GM18907 (cell line): Measurements from ENCODE around the gene SLC10A3.

ENCODE experiments used
- ATAC-seq: cut with Tn5 transposase; IDR thresholded peaks from one replicate; pipeline ENCODE4 v1.9.1; 2021; ENCODE audit warnings: mild to moderate bottlenecking, moderate library complexity; ENCODE audit not compliant: unreplicated experiment

The SLC10A3 gene

DNA sequence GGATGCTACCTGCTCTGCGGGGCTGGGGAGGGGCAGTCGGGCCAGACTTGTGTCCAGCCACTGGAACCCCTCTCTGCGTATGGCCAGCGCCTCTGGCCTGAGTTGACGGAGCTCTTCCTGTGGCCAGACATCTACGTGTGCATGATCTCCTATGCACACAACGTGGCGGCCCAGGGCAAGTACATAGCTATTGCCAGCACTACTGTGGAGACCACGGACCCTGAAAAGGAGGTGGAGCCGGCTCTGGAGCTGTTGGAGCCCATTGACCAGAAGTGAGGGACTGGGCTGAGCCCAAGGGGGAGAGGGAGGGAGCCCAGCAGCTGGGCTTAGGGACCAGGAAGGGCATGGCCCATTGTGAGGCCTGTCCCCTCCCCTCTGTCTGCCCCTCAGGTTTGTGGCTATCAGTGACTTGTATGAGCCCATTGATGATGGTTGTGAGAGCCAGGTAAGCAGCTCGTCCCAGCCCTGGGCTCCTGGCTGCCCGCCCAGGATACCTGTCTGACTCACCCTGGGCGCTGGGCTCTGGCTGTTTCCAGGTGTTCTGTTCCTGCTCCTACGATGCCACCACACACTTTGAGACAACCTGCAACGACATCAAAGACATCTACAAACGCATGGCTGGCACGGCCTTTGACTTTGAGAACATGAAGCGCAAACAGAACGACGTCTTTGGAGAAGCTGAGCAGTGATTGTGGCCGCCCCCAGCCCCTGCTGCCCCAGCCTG is 48.3 kb downstream of the SLC10A3 start:
- ATAC-seq: no peak

DNA sequence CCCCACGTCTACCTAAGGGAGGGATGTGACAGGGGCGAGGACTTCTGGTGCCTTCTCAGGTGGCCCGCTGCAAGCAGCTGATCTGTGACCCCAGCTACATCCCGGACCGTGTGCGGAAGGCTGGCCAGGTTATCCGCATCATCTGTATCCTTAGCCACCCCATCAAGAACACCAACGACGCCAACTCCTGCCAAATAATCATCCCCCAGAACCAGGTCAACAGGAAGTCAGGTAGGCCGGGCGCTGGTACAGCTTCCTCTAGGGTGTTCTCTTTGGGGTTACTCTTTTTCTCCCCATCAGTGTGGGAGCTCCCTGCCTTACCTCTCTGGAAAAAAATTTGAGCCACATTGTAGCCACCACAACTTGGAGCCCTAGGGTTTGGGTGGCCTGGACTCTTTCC is 48.9 kb downstream of the SLC10A3 start:
- no peak for ATAC-seq

DNA sequence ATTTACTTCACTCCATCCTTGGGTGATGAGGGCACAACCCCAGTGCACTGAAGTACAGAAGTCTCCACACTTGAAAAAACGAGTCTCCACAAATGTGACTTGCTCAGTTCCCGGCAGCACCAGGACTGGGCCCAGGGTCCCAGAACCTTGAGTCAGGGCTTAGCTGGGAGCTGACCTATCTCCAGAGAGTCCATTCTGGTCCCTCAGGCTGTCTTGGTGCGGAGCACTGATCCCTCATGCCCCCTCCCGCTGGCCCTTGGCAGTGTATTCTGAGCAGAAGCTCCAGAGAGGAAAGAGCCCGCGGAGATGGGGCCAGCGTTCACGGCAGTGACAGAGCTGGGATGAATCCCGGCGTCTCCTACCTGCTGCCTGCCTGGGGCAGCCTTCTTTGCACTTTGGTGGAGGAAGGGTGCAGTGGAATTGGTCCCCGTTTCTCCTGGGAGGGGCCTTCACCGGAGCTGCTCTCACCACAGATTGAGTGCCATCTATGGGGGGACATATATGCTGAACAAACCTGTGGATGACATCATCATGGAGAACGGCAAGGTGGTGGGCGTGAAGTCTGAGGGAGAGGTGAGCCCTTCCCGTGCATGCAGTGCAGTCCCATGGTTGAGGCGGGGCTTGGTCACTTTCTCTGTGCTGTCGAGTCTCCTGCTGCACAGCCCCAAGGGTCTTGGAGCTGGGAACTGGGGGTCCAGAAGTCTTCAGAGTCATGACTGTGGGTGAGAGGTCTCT is 49.6 kb downstream of the SLC10A3 start:
- no peak for ATAC-seq

DNA sequence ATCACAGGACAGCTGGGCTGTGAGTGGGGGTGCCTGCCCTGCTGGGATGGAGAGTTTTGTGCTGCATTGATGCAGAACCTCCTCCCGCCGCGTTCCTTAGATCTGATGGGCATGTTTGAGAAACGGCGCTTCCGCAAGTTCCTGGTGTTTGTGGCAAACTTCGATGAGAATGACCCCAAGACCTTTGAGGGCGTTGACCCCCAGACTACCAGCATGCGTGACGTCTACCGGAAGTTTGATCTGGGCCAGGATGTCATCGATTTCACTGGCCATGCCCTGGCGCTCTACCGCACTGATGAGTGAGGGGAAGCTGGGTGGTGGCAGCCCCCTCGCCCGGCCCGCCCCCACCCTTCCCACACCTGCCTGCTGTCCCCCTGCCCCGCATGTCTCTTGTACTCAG is 50.6 kb downstream of the SLC10A3 start:
- ATAC-seq: no peak

DNA sequence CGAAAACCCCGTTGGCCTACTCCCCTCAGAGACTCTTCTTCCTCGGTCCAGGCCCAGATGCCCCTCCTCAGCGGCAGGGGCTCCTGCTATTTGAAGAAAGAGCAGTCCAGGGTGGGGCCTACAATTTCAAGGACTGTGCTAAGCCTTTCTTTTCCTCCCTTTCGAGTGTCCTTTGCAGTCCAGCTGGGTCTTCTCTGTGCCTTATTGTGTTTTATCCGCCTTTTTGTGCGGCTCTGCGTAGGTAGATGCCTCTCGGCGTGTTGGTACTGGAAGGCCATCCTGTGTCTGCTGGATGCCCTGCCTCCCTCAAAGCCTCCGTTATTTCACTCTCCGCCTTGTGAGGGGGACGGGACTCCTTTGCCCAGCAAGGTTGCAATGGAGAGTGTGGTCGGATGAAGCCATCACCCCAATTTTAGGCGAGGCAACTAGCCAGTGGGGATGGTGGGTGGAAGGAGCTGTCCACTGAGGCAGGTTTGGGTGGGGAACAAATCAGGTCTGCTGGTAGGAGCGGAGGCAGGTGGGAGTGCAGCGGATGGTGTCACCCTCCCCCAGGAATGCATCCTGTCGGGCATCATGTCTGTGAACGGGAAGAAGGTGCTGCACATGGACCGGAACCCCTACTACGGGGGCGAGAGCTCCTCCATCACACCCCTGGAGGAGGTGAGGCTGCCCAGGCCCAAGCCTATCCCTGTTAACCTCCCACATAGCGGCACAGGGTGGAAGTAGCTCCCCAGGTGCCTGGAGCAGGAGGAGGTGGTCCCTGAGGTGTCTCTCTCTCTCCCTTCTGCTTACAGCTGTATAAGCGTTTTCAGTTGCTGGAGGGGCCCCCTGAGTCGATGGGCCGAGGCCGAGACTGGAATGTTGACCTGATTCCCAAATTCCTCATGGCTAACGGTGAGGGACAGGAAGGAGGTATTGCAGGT is 52.2 kb downstream of the SLC10A3 start:
- ATAC-seq: no peak
